ENCODE results near the gene SMARCD2. TPM values are rescaled to one million over a fixed set of nuclear protein-coding genes. Genes with fewer than 3 reads are reported as not detected.
"Not testable (repeated sequence)": the region's sequence is repeated elsewhere in the genome, so short reads cannot be mapped to it uniquely, and the experiment has no call there.

Gene SMARCD2
- polyA plus RNA-seq, 1 donor from 2014 or later = 33.2 TPM

- not testable (repeated sequence) for H4K20me1 ChIP-seq (ENCODE audit: insufficient read depth); H3K9me2 ChIP-seq (ENCODE audit: insufficient read depth, low read length); H3K27me3 ChIP-seq (ENCODE audit: insufficient read depth, low read depth, low read length); H3K36me3 ChIP-seq (ENCODE audit: insufficient read depth, low read length); H2AFZ ChIP-seq (ENCODE audit: low read depth, low read length); H3F3A ChIP-seq (ENCODE audit: insufficient read depth, low read length, poor library complexity, severe bottlenecking); H3K79me2 ChIP-seq (replicated peaks; ENCODE audit: insufficient read depth, low read length); H3K9ac ChIP-seq (ENCODE audit: low read length); H3K9me3 ChIP-seq (ENCODE audit: low read length); H3K27ac ChIP-seq (ENCODE audit: low read length); H3K4me3 ChIP-seq (ENCODE audit: low read length); H3K4me2 ChIP-seq (ENCODE audit: low read length)
Observed at GRCh38 chr17:63882626-63883126, 40.2 kb upstream of the SMARCD2 start.

GRCh38 chr17:63881935-63882601, 39.6 kb upstream of the SMARCD2 start, which contains the start of gene GH2:
GH2 (minus strand) TSS chr17:63881944; CDS start chr17:63881801, 143 bp downstream.
- Histone ChIP-seq H4K20me1 (ENCODE audit: insufficient read depth) (no peaks in the 10 kb centered on the region), H3F3A (ENCODE audit: insufficient read depth, low read length, poor library complexity, severe bottlenecking) (no peaks in the 10 kb centered on the region), H3K79me2 (replicated peaks; ENCODE audit: insufficient read depth, low read length) (no peaks in the 10 kb centered on the region), H2AFZ (ENCODE audit: low read depth, low read length) (no peak within 1 kb of the TSS), H3K27ac (ENCODE audit: low read length) (no peak within 1 kb of the TSS), H3K9me2 (ENCODE audit: insufficient read depth, low read length) (no peaks in the 10 kb centered on the region), H3K9ac (ENCODE audit: low read length) (no peak within 1 kb of the TSS), H3K9me3 (ENCODE audit: low read length) (no peaks in the 10 kb centered on the region), H3K27me3 (ENCODE audit: insufficient read depth, low read depth, low read length) (no peaks in the 10 kb centered on the region), H3K4me3 (ENCODE audit: low read length) (no peak within 1 kb of the TSS), H3K36me3 (ENCODE audit: insufficient read depth, low read length) (no peaks in the 10 kb centered on the region), H3K4me2 (ENCODE audit: low read length) (no peak within 1 kb of the TSS)
- TF ChIP-seq SMC3 (conservative IDR thresholded peaks at IDR 0.05; ENCODE audit: poor library complexity) (no peak), CTCF (IDR thresholded peaks at IDR 0.05; ENCODE audit: poor library complexity, severe bottlenecking) (peak; percentile 19)

DNA sequence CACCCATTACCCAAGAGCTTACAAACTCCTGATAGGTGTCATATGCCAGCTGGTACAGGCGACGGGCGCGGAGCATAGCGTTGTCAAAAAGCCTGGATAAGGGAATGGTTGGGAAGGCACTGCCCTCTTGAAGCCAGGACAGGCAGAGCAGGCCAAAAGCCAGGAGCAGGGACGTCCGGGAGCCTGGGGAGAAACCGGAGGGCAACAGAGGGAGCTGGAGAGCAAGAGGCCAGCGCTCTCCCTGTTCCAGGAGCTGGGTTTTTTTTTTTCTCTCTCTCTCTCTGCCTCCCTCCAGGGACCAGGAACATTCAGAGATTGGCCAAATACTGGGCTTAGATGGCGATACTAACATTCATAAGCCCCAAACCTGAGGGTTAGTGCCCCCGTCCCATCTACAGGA, 38.9 kb upstream of the SMARCD2 start:
- H3K4me2 ChIP-seq (ENCODE audit: low read length) = not testable (repeated sequence)

GRCh38 chr17:63880706-63881105, 38.2 kb upstream of the SMARCD2 start:
- H3K9me2 ChIP-seq (ENCODE audit: insufficient read depth, low read length) = no peaks in the 10 kb centered on the region
- H3K79me2 ChIP-seq (replicated peaks; ENCODE audit: insufficient read depth, low read length) = no peaks in the 10 kb centered on the region
- no peak overlapping the region for H3K27ac ChIP-seq (ENCODE audit: low read length)
- H4K20me1 ChIP-seq (ENCODE audit: insufficient read depth) = no peaks in the 10 kb centered on the region
- no peak for TF ChIP-seq POLR2AphosphoS5 (IDR thresholded peaks at IDR 0.05)
- no peak for TF ChIP-seq TAF1 (IDR thresholded peaks at IDR 0.05; ENCODE audit: low read depth)
- no peak for TF ChIP-seq EP300 (conservative IDR thresholded peaks at IDR 0.05; ENCODE audit: poor library complexity, severe bottlenecking)
- TF ChIP-seq CTCF (IDR thresholded peaks at IDR 0.05; ENCODE audit: poor library complexity, severe bottlenecking) = no peak
- no peak for TF ChIP-seq EZH2 (IDR thresholded peaks at IDR 0.05; ENCODE audit: borderline replicate concordance, insufficient read depth, low read length, poor library complexity, severe bottlenecking)
- TF ChIP-seq, protein P1, sequence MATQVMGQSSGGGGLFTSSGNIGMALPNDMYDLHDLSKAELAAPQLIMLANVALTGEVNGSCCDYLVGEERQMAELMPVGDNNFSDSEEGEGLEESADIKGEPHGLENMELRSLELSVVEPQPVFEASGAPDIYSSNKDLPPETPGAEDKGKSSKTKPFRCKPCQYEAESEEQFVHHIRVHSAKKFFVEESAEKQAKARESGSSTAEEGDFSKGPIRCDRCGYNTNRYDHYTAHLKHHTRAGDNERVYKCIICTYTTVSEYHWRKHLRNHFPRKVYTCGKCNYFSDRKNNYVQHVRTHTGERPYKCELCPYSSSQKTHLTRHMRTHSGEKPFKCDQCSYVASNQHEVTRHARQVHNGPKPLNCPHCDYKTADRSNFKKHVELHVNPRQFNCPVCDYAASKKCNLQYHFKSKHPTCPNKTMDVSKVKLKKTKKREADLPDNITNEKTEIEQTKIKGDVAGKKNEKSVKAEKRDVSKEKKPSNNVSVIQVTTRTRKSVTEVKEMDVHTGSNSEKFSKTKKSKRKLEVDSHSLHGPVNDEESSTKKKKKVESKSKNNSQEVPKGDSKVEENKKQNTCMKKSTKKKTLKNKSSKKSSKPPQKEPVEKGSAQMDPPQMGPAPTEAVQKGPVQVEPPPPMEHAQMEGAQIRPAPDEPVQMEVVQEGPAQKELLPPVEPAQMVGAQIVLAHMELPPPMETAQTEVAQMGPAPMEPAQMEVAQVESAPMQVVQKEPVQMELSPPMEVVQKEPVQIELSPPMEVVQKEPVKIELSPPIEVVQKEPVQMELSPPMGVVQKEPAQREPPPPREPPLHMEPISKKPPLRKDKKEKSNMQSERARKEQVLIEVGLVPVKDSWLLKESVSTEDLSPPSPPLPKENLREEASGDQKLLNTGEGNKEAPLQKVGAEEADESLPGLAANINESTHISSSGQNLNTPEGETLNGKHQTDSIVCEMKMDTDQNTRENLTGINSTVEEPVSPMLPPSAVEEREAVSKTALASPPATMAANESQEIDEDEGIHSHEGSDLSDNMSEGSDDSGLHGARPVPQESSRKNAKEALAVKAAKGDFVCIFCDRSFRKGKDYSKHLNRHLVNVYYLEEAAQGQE (IDR thresholded peaks at IDR 0.05; ENCODE audit: borderline replicate concordance) = no peak
- no peak for TF ChIP-seq RAD21 (conservative IDR thresholded peaks at IDR 0.05)
- no peak for TF ChIP-seq MXI1 (conservative IDR thresholded peaks at IDR 0.05; ENCODE audit: poor library complexity, severe bottlenecking)
- TF ChIP-seq SMC3 (conservative IDR thresholded peaks at IDR 0.05; ENCODE audit: poor library complexity) = no peak
- H3F3A ChIP-seq (ENCODE audit: insufficient read depth, low read length, poor library complexity, severe bottlenecking) = no peaks in the 10 kb centered on the region
- H3K4me3 ChIP-seq (ENCODE audit: low read length) = no peak overlapping the region
- no peaks in the 10 kb centered on the region for H3K27me3 ChIP-seq (ENCODE audit: insufficient read depth, low read depth, low read length)
- H2AFZ ChIP-seq (ENCODE audit: low read depth, low read length) = no peak overlapping the region
- H3K36me3 ChIP-seq (ENCODE audit: insufficient read depth, low read length) = no peaks in the 10 kb centered on the region
- no peaks in the 10 kb centered on the region for H3K9me3 ChIP-seq (ENCODE audit: low read length)
- no peak overlapping the region for H3K4me2 ChIP-seq (ENCODE audit: low read length)
- no peak overlapping the region for H3K9ac ChIP-seq (ENCODE audit: low read length)

More for the DNA sequence above, 38.9 kb upstream of the SMARCD2 start:
- not testable (repeated sequence) for H3K9ac ChIP-seq (ENCODE audit: low read length); H4K20me1 ChIP-seq (ENCODE audit: insufficient read depth); H3K9me3 ChIP-seq (ENCODE audit: low read length); H2AFZ ChIP-seq (ENCODE audit: low read depth, low read length); H3K27me3 ChIP-seq (ENCODE audit: insufficient read depth, low read depth, low read length); H3K4me3 ChIP-seq (ENCODE audit: low read length); H3K9me2 ChIP-seq (ENCODE audit: insufficient read depth, low read length); H3K36me3 ChIP-seq (ENCODE audit: insufficient read depth, low read length); H3K27ac ChIP-seq (ENCODE audit: low read length); H3K79me2 ChIP-seq (replicated peaks; ENCODE audit: insufficient read depth, low read length); H3F3A ChIP-seq (ENCODE audit: insufficient read depth, low read length, poor library complexity, severe bottlenecking)

Data from neural cell (in vitro differentiated cells).